ENCODE data around the gene BLTP2.

Gene BLTP2

GRCh38 chr17:28645576-28645939, 600 bp upstream of the BLTP2 start:
- peak overlapping the region; percentile 92 for H3K27ac ChIP-seq
- TF ChIP-seq ZFX (IDR thresholded peaks at IDR 0.05) (no peak), CTCF (conservative IDR thresholded peaks at IDR 0.05) (no peak)

GRCh38 chr17:28643983-28644786, 773 bp downstream of the BLTP2 start:
- peak overlapping the region; percentile 92 for H3K27ac ChIP-seq
- TF ChIP-seq ZFX (IDR thresholded peaks at IDR 0.05) (no peak), CTCF (conservative IDR thresholded peaks at IDR 0.05) (peak; percentile 60)

- H3K27ac ChIP-seq = no peak overlapping the region
- no peak for TF ChIP-seq CTCF (conservative IDR thresholded peaks at IDR 0.05)
Measured at GRCh38 chr17:28641579-28641978, 3.4 kb downstream of the BLTP2 start.

- no peak overlapping the region for H3K27ac ChIP-seq
- TF ChIP-seq CTCF (conservative IDR thresholded peaks at IDR 0.05) (no peak), ZFX (IDR thresholded peaks at IDR 0.05) (no peak)
Measured at GRCh38 chr17:28635506-28635905, 9.5 kb downstream of the BLTP2 start.

GRCh38 chr17:28634206-28634865, 10.6 kb downstream of the BLTP2 start:
- TF ChIP-seq CTCF (conservative IDR thresholded peaks at IDR 0.05) = no peak
- TF ChIP-seq ZFX (IDR thresholded peaks at IDR 0.05) = no peak
- no peak overlapping the region for H3K27ac ChIP-seq

- no peak for TF ChIP-seq CTCF (conservative IDR thresholded peaks at IDR 0.05)
- TF ChIP-seq ZFX (IDR thresholded peaks at IDR 0.05) = no peak
- H3K27ac ChIP-seq = no peak overlapping the region
Measured at GRCh38 chr17:28626818-28627217, 18.1 kb downstream of the BLTP2 start.

GRCh38 chr17:28624148-28624547, 20.8 kb downstream of the BLTP2 start:
- no peak for TF ChIP-seq CTCF (conservative IDR thresholded peaks at IDR 0.05)
- H3K27ac ChIP-seq = no peak overlapping the region
